H9 (cell line): Measurements from ENCODE around the gene OTUB1. TPM values are rescaled to one million over a fixed set of nuclear protein-coding genes. Genes with fewer than 3 reads are reported as not detected.

ENCODE experiments used
- DNase-seq: peaks from one replicate; pipeline ENCODE4 v3.0.0-alpha.2; 2017
- H2AFZ ChIP-seq: one replicate; pipeline ENCODE4 v1.6.1; 2013; ENCODE audit warnings: mild to moderate bottlenecking, low read length, control low read depth, moderate library complexity
- H2AK5ac ChIP-seq: 2 replicates; pipeline ENCODE4 v1.6.1; 2013; ENCODE audit warnings: low read length, control low read depth, mixed read lengths; ENCODE audit not compliant: insufficient read length
- H2BK120ac ChIP-seq: one replicate; pipeline ENCODE4 v1.6.1; 2013; ENCODE audit warnings: low read depth, mild to moderate bottlenecking, low read length, control low read depth, inconsistent platforms; ENCODE audit not compliant: poor library complexity, severe bottlenecking
- H2BK12ac ChIP-seq: 2 replicates; pipeline ENCODE4 v1.6.1; 2013; ENCODE audit warnings: low read length, control low read depth, mixed read lengths, low read depth; ENCODE audit not compliant: insufficient read length
- H2BK15ac ChIP-seq: 2 replicates; pipeline ENCODE4 v1.6.1; 2013; ENCODE audit warnings: low read depth, low read length, control low read depth
- H2BK20ac ChIP-seq: one replicate; pipeline ENCODE4 v1.6.1; 2013; ENCODE audit warnings: low read depth, mild to moderate bottlenecking, low read length, control low read depth, inconsistent platforms; ENCODE audit not compliant: poor library complexity, severe bottlenecking
- H2BK5ac ChIP-seq: 2 replicates; pipeline ENCODE4 v1.6.1; 2013; ENCODE audit warnings: low read length, control low read depth, mixed read lengths; ENCODE audit not compliant: insufficient read length
- H3K14ac ChIP-seq: 2 replicates; pipeline ENCODE4 v1.6.1; 2013; ENCODE audit warnings: low read length, control low read depth; ENCODE audit not compliant: insufficient read depth
- H3K18ac ChIP-seq: 2 replicates; pipeline ENCODE4 v1.6.1; 2013; ENCODE audit warnings: low read depth, mild to moderate bottlenecking, mixed read lengths, low read length, control low read depth; ENCODE audit not compliant: insufficient read length
- H3K23ac ChIP-seq: 2 replicates; pipeline ENCODE4 v1.6.1; 2013; ENCODE audit warnings: low read length, control low read depth, mixed read lengths, low read depth; ENCODE audit not compliant: insufficient read length
- H3K23me2 ChIP-seq: 2 replicates; pipeline ENCODE4 v1.6.1; 2013; ENCODE audit warnings: low read depth, mild to moderate bottlenecking, mixed read lengths, low read length, control low read depth; ENCODE audit not compliant: insufficient read length, poor library complexity, severe bottlenecking
- H3K27ac ChIP-seq: 2 replicates; pipeline ENCODE4 v1.5.1; 2013; ENCODE audit warnings: low read length, control low read depth, mixed read lengths, low read depth; ENCODE audit not compliant: insufficient read length
- H3K27me3 ChIP-seq: 2 replicates; pipeline ENCODE4 v1.6.1; 2013; ENCODE audit warnings: low read length, control low read depth, inconsistent platforms; ENCODE audit not compliant: insufficient read depth
- H3K4ac ChIP-seq: 2 replicates; pipeline ENCODE4 v1.6.1; 2013; ENCODE audit warnings: low read depth, mild to moderate bottlenecking, control low read depth, inconsistent platforms, low read length, moderate library complexity
- H3K4me1 ChIP-seq: 2 replicates; pipeline ENCODE4 v1.6.1; 2013; ENCODE audit warnings: low read length, control low read depth, inconsistent platforms; ENCODE audit not compliant: insufficient read depth
- H3K4me2 ChIP-seq: 2 replicates; pipeline ENCODE4 v1.6.1; 2013; ENCODE audit warnings: low read length, control low read depth, mixed read lengths; ENCODE audit not compliant: insufficient read length, insufficient read depth
- H3K56ac ChIP-seq: 2 replicates; pipeline ENCODE4 v1.6.1; 2013; ENCODE audit warnings: low read depth, mild to moderate bottlenecking, mixed read lengths, low read length, control low read depth; ENCODE audit not compliant: insufficient read length
- H3K79me1 ChIP-seq: 2 replicates; pipeline ENCODE4 v1.6.1; 2013; ENCODE audit warnings: low read depth, mild to moderate bottlenecking, moderate library complexity, low read length, control low read depth, inconsistent platforms; ENCODE audit not compliant: insufficient read depth, poor library complexity, severe bottlenecking
- H3K79me2 ChIP-seq: 2 replicates; pipeline ENCODE4 v1.6.1; 2013; ENCODE audit warnings: low read length, control low read depth, inconsistent platforms; ENCODE audit not compliant: insufficient read depth
- H3K9ac ChIP-seq: 2 replicates; pipeline ENCODE4 v1.6.1; 2013; ENCODE audit warnings: low read length, control low read depth, mixed read lengths; ENCODE audit not compliant: insufficient read length; ENCODE audit errors: extremely low read depth
- H3K9me3 ChIP-seq: one replicate; pipeline ENCODE4 v1.6.1; 2013; ENCODE audit warnings: low read depth, low read length, inconsistent platforms; ENCODE audit not compliant: control insufficient read depth
- H3T11ph ChIP-seq: one replicate; pipeline ENCODE4 v1.6.1; 2013; ENCODE audit warnings: mild to moderate bottlenecking, low read length, control low read depth, inconsistent platforms
- H4K20me1 ChIP-seq: one replicate; pipeline ENCODE4 v1.6.1; 2013; ENCODE audit not compliant: control insufficient read depth, insufficient read length, insufficient read depth
- H4K5ac ChIP-seq: 2 replicates; pipeline ENCODE4 v1.6.1; 2013; ENCODE audit warnings: low read depth, mild to moderate bottlenecking, mixed read lengths, low read length, control low read depth; ENCODE audit not compliant: insufficient read length
- H4K8ac ChIP-seq: replicated peaks from 2 replicates; pipeline ENCODE4 v1.6.1; 2013; ENCODE audit warnings: low read length, control low read depth, mixed read lengths, low read depth; ENCODE audit not compliant: insufficient read length
- H4K91ac ChIP-seq: 2 replicates; pipeline ENCODE4 v1.6.1; 2013; ENCODE audit warnings: low read depth, mild to moderate bottlenecking, moderate library complexity, mixed read lengths, low read length, control low read depth; ENCODE audit not compliant: insufficient read length
- H3K27ac Mint-ChIP-seq, 3 experiments: 2 replicates in 2 of 3; 3 replicates in 1 of 3; pipeline ENCODE4 v1.8.0; 2020 to 2021; ENCODE audit warnings: mixed read lengths in 3 of 3, mild to moderate bottlenecking in 1 of 3, moderate library complexity in 1 of 3
- H3K27me3 Mint-ChIP-seq: 2 replicates; pipeline ENCODE4 v1.8.0; 2021; ENCODE audit warnings: low read depth, mild to moderate bottlenecking, moderate library complexity, mixed read lengths
- H3K36me3 Mint-ChIP-seq, 3 experiments: 2 replicates in 2 of 3; 3 replicates in 1 of 3; pipeline ENCODE4 v1.8.0; 2020 to 2021; ENCODE audit warnings: low read depth in 3 of 3, mixed read lengths in 3 of 3; ENCODE audit not compliant: insufficient read depth in 1 of 3
- H3K4me1 Mint-ChIP-seq, 2 experiments: 2 replicates each; pipeline ENCODE4 v1.8.0; 2020; ENCODE audit warnings: mixed read lengths in 2 of 2
- H3K4me3 Mint-ChIP-seq, 2 experiments: 2 replicates in 1 of 2; 3 replicates in 1 of 2; pipeline ENCODE4 v1.8.0; 2020 to 2021; ENCODE audit warnings: mild to moderate bottlenecking in 2 of 2, mixed read lengths in 2 of 2, moderate library complexity in 1 of 2
- H3K9me3 Mint-ChIP-seq, 2 experiments: 2 replicates in 1 of 2; 3 replicates in 1 of 2; pipeline ENCODE4 v1.8.0; 2020; ENCODE audit warnings: mild to moderate bottlenecking in 2 of 2, mixed read lengths in 2 of 2, moderate library complexity in 1 of 2
- WGBS: extraction: QIAGEN DNeasy Blood & Tissue Kit; methylation state at CpG from one replicate; pipeline ENCODE4 v1.1.7; 2013; ENCODE audit warnings: missing lambda C conversion rate, low lambda C conversion rate, mixed read lengths; ENCODE audit not compliant: insufficient read length; ENCODE audit errors: extremely low coverage; 5-methylcytosine and 5-hydroxymethylcytosine counted together
- total RNA-seq: library from RNA; stranded (reverse); gene quantifications from 2 replicates; pipeline ENCODE4 v1.2.1, GENCODE V29; 2021
- TF ChIP-seq, protein P1 (sequence below): fragments of 200-600 bp; sonication (generic); conservative IDR thresholded peaks from 3 replicates; pipeline ENCODE4 v1.8.0; 2021; ENCODE audit warnings: antibody characterized with exemption, mild to moderate bottlenecking

The OTUB1 gene
- total RNA-seq, 1 experiment from 2014 or later: 114 TPM

DNA sequence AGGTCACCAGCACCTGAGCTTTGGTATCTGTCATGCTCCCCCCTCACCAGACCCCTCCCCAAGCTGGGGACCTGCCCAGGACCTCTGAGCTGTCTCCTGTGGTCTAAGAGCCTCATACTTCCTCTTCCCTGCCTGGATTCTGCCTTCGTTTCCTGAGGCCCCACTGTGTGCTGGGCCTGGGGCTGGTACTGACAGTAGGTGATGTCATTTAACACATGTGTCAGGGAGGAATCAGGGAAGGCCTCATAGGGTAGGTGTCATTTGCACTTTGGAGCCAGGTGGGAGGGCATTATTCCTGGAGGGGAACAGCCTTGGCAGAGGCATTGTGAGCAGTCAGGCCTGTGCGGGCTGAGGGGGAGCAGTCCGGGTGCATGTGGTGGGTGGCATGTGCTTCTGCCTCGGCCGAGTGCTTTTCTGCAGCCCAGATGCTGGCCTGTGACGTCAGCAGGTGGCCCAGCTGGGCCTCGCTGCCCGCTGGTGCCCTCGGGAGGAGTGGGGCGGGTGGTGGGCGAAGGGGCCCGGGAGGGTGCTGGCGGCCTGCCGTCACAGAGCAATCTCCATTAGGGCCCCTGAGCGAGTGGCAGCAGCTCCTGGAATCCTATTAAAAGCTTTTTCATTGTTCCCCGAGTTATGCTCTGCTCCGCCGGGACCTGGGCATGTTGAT is 58.6 kb downstream of the OTUB1 start:
- Histone ChIP-seq H3K9me3 (no peaks in the 10 kb centered on the region), H3K4me2 (no peak overlapping the region), H3K18ac (no peak overlapping the region), H2BK15ac (no peak overlapping the region), H3K27ac (no peak overlapping the region), H4K91ac (no peak overlapping the region), H3K27me3 (peaks cover 13% of the 10 kb centered on the region; the same call in 1 of the 2 replicates), H3K79me2 (no peaks in the 10 kb centered on the region), H3K9ac (no peak overlapping the region), H4K20me1 (no peaks in the 10 kb centered on the region), H3K23me2 (no peaks in the 10 kb centered on the region), H4K8ac (no peak overlapping the region), H3K4me1 (no peaks in the 10 kb centered on the region), H3K14ac (no peak overlapping the region), H2AK5ac (no peak overlapping the region), H2BK12ac (no peak overlapping the region), H3K23ac (no peak overlapping the region), H2BK20ac (no peak overlapping the region), H2AFZ (no peak overlapping the region), H3T11ph (no peak overlapping the region), H3K79me1 (no peaks in the 10 kb centered on the region), H3K56ac (no peak overlapping the region), H2BK120ac (no peak overlapping the region), H2BK5ac (no peak overlapping the region), H3K4ac (no peak overlapping the region), H4K5ac (no peak overlapping the region)
- Mint-ChIP-seq H3K4me3 (no peak overlapping the region), H3K27me3 (peaks cover 81% of the 10 kb centered on the region), H3K36me3 (no peaks in the 10 kb centered on the region; a peak in 1 of 7 replicates), H3K9me3 (no peaks in the 10 kb centered on the region; a peak in 1 of 5 replicates), H3K4me1 (peaks cover 3 to 12% of the 10 kb centered on the region in 2 experiments), H3K27ac (no peak overlapping the region)
- TF ChIP-seq, protein P1, sequence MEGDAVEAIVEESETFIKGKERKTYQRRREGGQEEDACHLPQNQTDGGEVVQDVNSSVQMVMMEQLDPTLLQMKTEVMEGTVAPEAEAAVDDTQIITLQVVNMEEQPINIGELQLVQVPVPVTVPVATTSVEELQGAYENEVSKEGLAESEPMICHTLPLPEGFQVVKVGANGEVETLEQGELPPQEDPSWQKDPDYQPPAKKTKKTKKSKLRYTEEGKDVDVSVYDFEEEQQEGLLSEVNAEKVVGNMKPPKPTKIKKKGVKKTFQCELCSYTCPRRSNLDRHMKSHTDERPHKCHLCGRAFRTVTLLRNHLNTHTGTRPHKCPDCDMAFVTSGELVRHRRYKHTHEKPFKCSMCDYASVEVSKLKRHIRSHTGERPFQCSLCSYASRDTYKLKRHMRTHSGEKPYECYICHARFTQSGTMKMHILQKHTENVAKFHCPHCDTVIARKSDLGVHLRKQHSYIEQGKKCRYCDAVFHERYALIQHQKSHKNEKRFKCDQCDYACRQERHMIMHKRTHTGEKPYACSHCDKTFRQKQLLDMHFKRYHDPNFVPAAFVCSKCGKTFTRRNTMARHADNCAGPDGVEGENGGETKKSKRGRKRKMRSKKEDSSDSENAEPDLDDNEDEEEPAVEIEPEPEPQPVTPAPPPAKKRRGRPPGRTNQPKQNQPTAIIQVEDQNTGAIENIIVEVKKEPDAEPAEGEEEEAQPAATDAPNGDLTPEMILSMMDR: no peak
- no peak for DNase-seq
- WGBS: no CpG with 5 or more reads among the region's 18 CpGs
